Gastroesophageal sphincter (tissue), 4 donors: Measurements from ENCODE around the gene NPPB. TPM values are rescaled to one million over a fixed set of nuclear protein-coding genes. Genes with fewer than 3 reads are reported as not detected.
A peak's percentile ranks its signal among the peaks of the same experiment; 100 is the strongest.

Experiments used
- ATAC-seq: fragments of 150-250 bp; one replicate; pipeline ENCODE4 v1.9.1; 2016; ENCODE audit warnings: mild to moderate bottlenecking, moderate library complexity
- H3K27ac ChIP-seq, 4 donors: fragments of 200-600 bp; sonication (generic) in 3 of 4; 1 replicate in 3 of 4; 2 replicates in 1 of 4; pipeline ENCODE4 v1.5.1; 2016 to 2019
- H3K27me3 ChIP-seq: fragments of 200-600 bp; sonication (generic); one replicate; pipeline ENCODE4 v1.5.1; 2019
- H3K36me3 ChIP-seq, 2 donors: fragments of 200-600 bp; sonication (generic); one replicate each; pipeline ENCODE4 v1.5.1; 2019; ENCODE audit warnings: control low read depth in 1 of 2
- H3K4me1 ChIP-seq, 3 donors: fragments of 200-600 bp; sonication (generic); 1 replicate in 2 of 3; 2 replicates in 1 of 3; pipeline ENCODE4 v1.5.1; 2016 to 2019; ENCODE audit warnings: control low read depth in 2 of 3
- H3K4me3 ChIP-seq, 2 donors: fragments of 200-600 bp; sonication (generic); one replicate each; pipeline ENCODE4 v1.5.1; 2019; ENCODE audit warnings: mild to moderate bottlenecking in 1 of 2, moderate library complexity in 1 of 2
- H3K9me3 ChIP-seq, 3 donors: fragments of 200-600 bp; sonication (generic); one replicate each; pipeline ENCODE4 v1.5.1; 2017 to 2019; ENCODE audit warnings: control low read depth in 2 of 3
- CTCF ChIP-seq, 4 experiments: fragments of 200-600 bp in 2 of 4; fragments of 450-650 bp in 2 of 4; sonication (generic) in 1 of 4; IDR thresholded peaks; one replicate each; pipeline ENCODE4 v1.5.1; 2017 to 2019; ENCODE audit warnings: antibody characterized with exemption in 4 of 4, mild to moderate bottlenecking in 2 of 4, moderate library complexity in 2 of 4
- EP300 ChIP-seq: sonication (generic); formaldehyde crosslinking; IDR thresholded peaks from one replicate; pipeline ENCODE4 v1.6.1; 2017; ENCODE audit warnings: antibody characterized with exemption, mild to moderate bottlenecking
- POLR2A ChIP-seq, 2 donors: fragments of 450-650 bp; IDR thresholded peaks; one replicate each; pipeline ENCODE4 v1.6.1; 2017; ENCODE audit warnings: antibody characterized with exemption in 2 of 2, mild to moderate bottlenecking in 2 of 2, moderate library complexity in 1 of 2
- POLR2AphosphoS5 ChIP-seq: sonication (generic); formaldehyde crosslinking; IDR thresholded peaks from one replicate; pipeline ENCODE4 v1.6.1; 2017; ENCODE audit warnings: antibody characterized with exemption
- WGBS, 2 donors: methylation state at CpG; one replicate each; pipeline ENCODE4 v1.1.5; 2018; ENCODE audit warnings: low coverage in 1 of 2; 5-methylcytosine and 5-hydroxymethylcytosine counted together
- total RNA-seq, 4 donors: library from RNA; depleted of rRNA; stranded (reverse); fragments of >200 nt; gene quantifications; one replicate each; pipeline ENCODE4 v1.1.0, GENCODE V29; 2016

The NPPB gene
- total RNA-seq, 4 donors from 2014 or later = not detected

GRCh38 chr1:11886986-11887665 lies 28.4 kb upstream of the NPPB start:
- 77% methylated on average over 9 of the region's 19 CpGs; no CpG with 5 or more reads in 1 of the 2 donors for WGBS, 2 donors
- H3K27ac ChIP-seq = no peak overlapping the region
- no peaks in the 10 kb centered on the region for H3K9me3 ChIP-seq
- TF ChIP-seq EP300 (no peak), CTCF (IDR thresholded peaks at IDR 0.05) (no peak), POLR2AphosphoS5 (no peak), POLR2A (IDR thresholded peaks at IDR 0.05) (no peak)
- peaks cover 39% of the 10 kb centered on the region for H3K27me3 ChIP-seq
- ATAC-seq = peak; percentile 71
- no peak overlapping the region for H3K4me3 ChIP-seq
- no peaks in the 10 kb centered on the region for H3K36me3 ChIP-seq
- no peaks in the 10 kb centered on the region for H3K4me1 ChIP-seq

- ATAC-seq = no peak
- 90% methylated on average over 2 of the region's 6 CpGs; no CpG with 5 or more reads in 1 of the 2 donors for WGBS, 2 donors
Observed at GRCh38 chr1:11885916-11886315, 27.2 kb upstream of the NPPB start.

DNA sequence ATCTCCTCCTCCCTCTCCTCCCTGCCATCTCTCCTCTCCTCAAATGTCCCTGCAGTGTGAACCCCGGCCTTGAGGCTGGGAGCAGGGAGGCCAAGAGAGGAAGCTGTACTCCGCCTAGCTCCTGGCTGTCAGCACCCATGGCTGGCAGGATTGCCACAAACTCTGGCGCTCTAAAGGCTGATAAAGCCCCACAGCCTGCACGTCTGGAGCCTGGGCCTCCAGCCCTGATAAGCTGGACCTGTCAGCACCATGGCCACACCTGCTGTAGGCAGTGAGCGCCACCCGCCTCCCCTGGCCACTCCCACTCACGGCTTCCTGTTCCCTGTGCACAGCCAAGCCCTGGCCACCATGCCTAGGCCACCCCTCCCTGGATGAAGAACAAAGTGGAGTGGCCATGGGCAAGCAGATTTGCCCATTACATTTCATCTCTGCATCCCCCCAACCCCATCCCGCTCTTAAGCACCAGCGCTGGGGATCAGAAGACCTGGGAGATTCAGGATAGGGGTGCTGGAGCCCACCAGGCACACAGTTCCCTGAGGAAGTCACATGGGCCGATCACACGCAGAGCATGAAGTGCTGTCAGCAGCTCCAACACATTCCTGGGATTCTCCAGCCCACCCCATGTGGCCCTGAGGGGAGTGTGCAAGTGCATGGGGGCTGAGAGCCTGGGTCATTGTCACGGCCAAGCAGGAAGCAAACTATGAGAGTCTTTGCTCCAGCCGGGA lies 24.2 kb upstream of the NPPB start:
- Histone ChIP-seq H3K36me3 (no peaks in the 10 kb centered on the region), H3K27ac (no peak overlapping the region), H3K4me3 (no peak overlapping the region), H3K9me3 (no peaks in the 10 kb centered on the region), H3K27me3 (peaks cover 35% of the 10 kb centered on the region), H3K4me1 (peaks cover 0 to 13% (median 4%) of the 10 kb centered on the region in 3 donors)
- WGBS, 2 donors = 40 to 60% methylated on average over 1 to 2 of the region's 13 CpGs
- no peak for ATAC-seq
- TF ChIP-seq EP300 = no peak
- TF ChIP-seq POLR2A (IDR thresholded peaks at IDR 0.05) = no peak
- no peak for TF ChIP-seq POLR2AphosphoS5
- no peak for TF ChIP-seq CTCF (IDR thresholded peaks at IDR 0.05)

More at GRCh38 chr1:11885916-11886315, 27.2 kb upstream of the NPPB start:
- H3K27ac ChIP-seq = no peak overlapping the region
- H3K4me3 ChIP-seq = no peak overlapping the region
- H3K27me3 ChIP-seq = peaks cover 27% of the 10 kb centered on the region
- TF ChIP-seq EP300 = no peak
- no peak for TF ChIP-seq POLR2AphosphoS5
- TF ChIP-seq POLR2A (IDR thresholded peaks at IDR 0.05) = no peak
- TF ChIP-seq CTCF (IDR thresholded peaks at IDR 0.05) = no peak
- H3K36me3 ChIP-seq = no peaks in the 10 kb centered on the region
- no peaks in the 10 kb centered on the region for H3K4me1 ChIP-seq
- no peaks in the 10 kb centered on the region for H3K9me3 ChIP-seq

DNA sequence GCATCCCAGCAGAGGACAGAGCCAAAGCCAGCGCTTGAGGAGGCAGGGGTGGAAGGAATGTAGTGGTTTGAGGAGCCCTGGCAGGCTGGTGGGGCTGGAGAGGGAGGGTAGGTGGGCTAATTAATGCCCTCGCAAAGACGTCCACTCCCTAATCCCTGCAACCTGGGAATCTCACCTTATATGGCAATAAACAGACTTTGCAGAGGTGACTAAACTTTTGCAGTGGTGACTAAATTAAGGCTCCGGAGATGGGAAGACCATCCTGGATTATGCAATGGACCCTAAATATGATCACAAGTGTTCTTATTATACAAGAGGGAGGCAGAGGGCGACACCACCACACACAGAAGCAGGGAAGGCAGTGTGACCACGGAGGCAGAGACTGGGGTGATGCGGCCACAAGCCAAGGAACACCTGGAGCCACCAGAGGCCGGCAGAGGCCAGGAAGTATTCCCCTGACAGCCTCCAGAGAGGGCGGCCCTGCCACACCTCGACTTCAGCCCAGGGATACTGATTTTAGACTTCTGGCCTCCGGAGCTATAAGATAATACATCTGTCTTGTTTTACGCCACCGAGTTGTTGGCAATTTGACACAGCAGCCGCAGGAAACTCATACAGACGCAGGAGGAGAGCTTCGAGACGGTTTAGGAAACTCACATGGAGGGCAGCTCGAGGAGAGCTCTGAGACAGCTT lies 23.1 kb upstream of the NPPB start:
- 44 to 65% methylated on average over 3 to 12 of the region's 18 CpGs for WGBS, 2 donors
- no peaks in the 10 kb centered on the region for H3K36me3 ChIP-seq
- H3K4me1 ChIP-seq = peaks cover 0 to 13% (median 4%) of the 10 kb centered on the region in 3 donors
- TF ChIP-seq POLR2A (IDR thresholded peaks at IDR 0.05) (no peak), CTCF (IDR thresholded peaks at IDR 0.05) (no peak), EP300 (no peak), POLR2AphosphoS5 (no peak)
- H3K27ac ChIP-seq = peak overlapping the region in 3 of 4 donors; percentile 36 to 66 (median 43)
- no peak for ATAC-seq
- H3K9me3 ChIP-seq = no peaks in the 10 kb centered on the region
- peaks cover 46% of the 10 kb centered on the region for H3K27me3 ChIP-seq
- no peak overlapping the region for H3K4me3 ChIP-seq
